Esophagus (tissue), 2 donors: ENCODE data around the gene MAP7D1. TPM values are rescaled to one million over a fixed set of nuclear protein-coding genes. Genes with fewer than 3 reads are reported as not detected.
"Not testable (repeated sequence)": the region's sequence is repeated elsewhere in the genome, so short reads cannot be mapped to it uniquely, and the experiment has no call there.

Source experiments
- H3K27ac ChIP-seq, 2 donors: one replicate each; pipeline ENCODE4 v1.5.1; 2013; ENCODE audit warnings: low read depth in 2 of 2, mild to moderate bottlenecking in 2 of 2, inconsistent platforms in 1 of 2, low read length in 1 of 2, moderate library complexity in 1 of 2
- H3K27me3 ChIP-seq, 2 donors: one replicate each; pipeline ENCODE4 v1.6.1; 2013; ENCODE audit warnings: low read length in 2 of 2, control low read depth in 1 of 2, mild to moderate bottlenecking in 1 of 2; ENCODE audit not compliant: insufficient read depth in 2 of 2, control insufficient read depth in 1 of 2
- H3K36me3 ChIP-seq, 2 donors: one replicate each; pipeline ENCODE4 v1.6.1; 2013; ENCODE audit warnings: low read length in 1 of 2; ENCODE audit not compliant: control insufficient read depth in 2 of 2, insufficient read depth in 2 of 2
- H3K4me1 ChIP-seq, 2 donors: one replicate each; pipeline ENCODE4 v1.6.1; 2013; ENCODE audit warnings: low read length in 1 of 2; ENCODE audit not compliant: control insufficient read depth in 2 of 2, insufficient read depth in 2 of 2
- H3K4me3 ChIP-seq, 2 donors: one replicate each; pipeline ENCODE4 v1.5.1; 2013; ENCODE audit warnings: low read length in 2 of 2, mild to moderate bottlenecking in 2 of 2, low read depth in 1 of 2, moderate library complexity in 1 of 2
- H3K9me3 ChIP-seq, 2 donors: one replicate each; pipeline ENCODE4 v1.6.1; 2013; ENCODE audit warnings: mild to moderate bottlenecking in 2 of 2, low read depth in 1 of 2, low read length in 1 of 2, moderate library complexity in 1 of 2; ENCODE audit not compliant: control insufficient read depth in 2 of 2, insufficient read depth in 1 of 2
- WGBS, 2 donors: extraction: QIAGEN DNeasy Blood & Tissue Kit; methylation state at CpG; one replicate each; pipeline ENCODE4 v1.1.7; 2013; 5-methylcytosine and 5-hydroxymethylcytosine counted together
- polyA plus RNA-seq, 2 donors: library from polyadenylated mRNA; stranded (reverse); fragments of 200-250 nt; gene quantifications; one replicate each; pipeline ENCODE4 v1.2.3, GENCODE V29; 2013
- donor health status: healthy with polysubstance abuse.
- donor health status: Bipolar disorder and iron deficiency.

Gene MAP7D1
- polyA plus RNA-seq, 2 donors = 33.1 to 55.3 TPM

DNA sequence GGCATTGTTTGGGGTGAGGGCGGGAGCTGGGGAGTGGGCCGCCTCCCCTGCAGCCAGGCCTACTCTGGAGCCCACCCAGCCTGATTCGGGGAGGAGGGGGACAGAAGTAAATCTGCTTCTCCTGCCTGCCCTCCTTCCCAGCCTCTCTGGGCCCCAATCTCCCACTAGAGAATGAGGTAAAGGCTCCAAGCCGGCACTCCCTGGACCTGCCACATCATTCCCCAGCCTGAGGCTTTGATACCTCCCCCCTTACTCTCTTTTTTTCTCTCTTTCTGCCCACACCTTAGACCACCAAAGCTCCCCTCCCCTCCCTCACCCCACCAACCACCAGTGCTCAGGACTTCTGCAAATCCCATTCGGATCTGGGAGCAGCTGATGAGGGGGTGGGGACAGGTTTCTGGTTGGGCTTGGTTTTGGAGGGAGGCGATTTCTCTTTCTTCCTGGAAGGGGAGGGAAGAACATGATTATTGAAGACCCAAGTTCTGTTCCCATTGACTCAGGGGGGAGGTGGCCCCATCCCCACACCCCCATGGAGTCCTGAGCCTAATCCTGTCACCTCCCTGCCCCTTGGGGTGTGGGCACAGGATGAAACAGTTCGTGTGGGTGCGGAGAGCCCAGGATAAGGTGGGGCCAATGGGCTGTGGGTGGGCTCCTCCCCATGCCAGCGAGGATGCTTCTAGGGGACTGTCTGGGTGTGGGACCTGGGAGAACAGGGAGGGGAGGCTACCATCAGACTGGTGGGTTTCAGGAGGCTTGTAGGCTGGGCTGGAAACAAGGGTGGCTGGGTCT, 1.3 kb downstream of the MAP7D1 start:
- peak overlapping the region; percentile 96 to 99 for H3K27ac ChIP-seq
- no peaks in the 10 kb centered on the region for H3K9me3 ChIP-seq
- H3K4me1 ChIP-seq = peaks cover 17 to 35% of the 10 kb centered on the region in 2 donors
- WGBS, 2 donors = 2 to 12% methylated on average over 9 of the region's 9 CpGs
- H3K4me3 ChIP-seq = peak overlapping the region; percentile 95 to 98
- H3K27me3 ChIP-seq = no peaks in the 10 kb centered on the region
- peaks cover 0 to 2% of the 10 kb centered on the region in 2 donors for H3K36me3 ChIP-seq

DNA sequence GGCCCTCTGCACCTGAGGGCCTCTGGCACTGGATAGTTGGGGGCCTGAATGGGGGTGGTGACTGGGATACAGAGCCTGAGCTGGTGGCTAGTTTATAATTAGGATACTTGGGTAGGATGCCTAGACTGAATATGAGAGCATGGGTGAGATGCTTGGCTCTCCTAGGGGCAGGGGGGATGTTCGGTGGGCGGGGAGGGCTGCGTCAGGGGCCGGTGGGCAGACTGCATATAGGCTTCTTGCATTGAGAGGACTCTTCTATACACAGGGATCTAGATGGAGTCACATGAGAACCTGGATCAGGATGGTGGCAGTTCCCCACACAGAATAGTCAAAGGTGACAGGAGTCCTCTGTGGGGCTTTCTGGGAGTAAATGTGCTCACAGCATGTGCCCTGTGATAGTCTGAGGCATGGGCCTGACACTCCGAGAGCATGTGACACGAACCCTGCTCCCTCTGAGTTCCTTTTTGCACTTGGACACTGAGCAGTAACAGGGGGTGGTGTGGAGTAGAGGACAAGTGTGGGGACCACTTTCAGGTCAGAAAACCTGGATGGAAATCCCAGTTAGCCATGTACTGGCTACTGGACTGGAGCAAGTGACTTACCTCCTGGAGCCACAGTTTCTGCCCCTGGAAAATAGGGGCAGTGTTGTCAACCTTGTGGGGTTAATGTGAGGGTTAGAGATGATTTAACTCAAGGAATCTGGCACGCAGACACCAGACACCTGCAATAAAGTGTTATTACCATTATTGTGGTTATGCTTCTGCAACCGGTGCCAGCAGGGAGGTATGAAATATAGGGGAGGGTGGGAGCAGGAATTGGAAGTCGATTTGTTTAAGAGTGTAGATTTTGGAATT, 2.2 kb downstream of the MAP7D1 start:
- no peaks in the 10 kb centered on the region for H3K9me3 ChIP-seq
- H3K27me3 ChIP-seq = no peaks in the 10 kb centered on the region
- H3K36me3 ChIP-seq = peaks cover 0 to 2% of the 10 kb centered on the region in 2 donors
- WGBS, 2 donors = 37% methylated on average over 9 of the region's 9 CpGs
- H3K27ac ChIP-seq = peak overlapping the region; percentile 96 to 99
- H3K4me1 ChIP-seq = peaks cover 20 to 35% of the 10 kb centered on the region in 2 donors
- H3K4me3 ChIP-seq = peak overlapping the region; percentile 95 to 98

DNA sequence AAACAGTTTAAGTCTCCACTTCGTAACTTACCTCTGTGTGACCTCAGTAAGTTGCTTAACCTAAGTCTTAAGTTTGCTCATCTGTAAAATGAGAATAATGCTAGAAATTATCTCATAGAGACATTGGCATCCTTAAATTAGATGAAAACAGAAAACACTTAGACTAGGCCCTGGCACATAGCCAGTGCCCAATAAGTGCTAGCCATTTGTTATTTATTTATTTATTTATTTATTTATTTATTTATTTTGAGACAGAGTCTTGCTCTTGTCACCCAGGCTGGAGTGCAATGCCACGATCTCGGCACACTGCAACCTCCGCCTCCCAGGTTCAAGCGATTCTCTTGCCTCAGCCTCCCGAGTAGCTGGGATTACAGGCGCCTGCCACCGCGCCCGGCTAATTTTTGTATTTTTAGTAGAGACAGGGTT, 2.9 kb downstream of the MAP7D1 start:
- WGBS, 2 donors = 87 to 92% methylated on average over 10 of the region's 10 CpGs
- Histone ChIP-seq H3K4me1 (peaks cover 20 to 35% of the 10 kb centered on the region in 2 donors), H3K4me3 (peak overlapping the region in 1 of 2 donors; percentile 98)
- not testable (repeated sequence) for H3K27ac ChIP-seq, H3K27me3 ChIP-seq, H3K36me3 ChIP-seq, H3K9me3 ChIP-seq

DNA sequence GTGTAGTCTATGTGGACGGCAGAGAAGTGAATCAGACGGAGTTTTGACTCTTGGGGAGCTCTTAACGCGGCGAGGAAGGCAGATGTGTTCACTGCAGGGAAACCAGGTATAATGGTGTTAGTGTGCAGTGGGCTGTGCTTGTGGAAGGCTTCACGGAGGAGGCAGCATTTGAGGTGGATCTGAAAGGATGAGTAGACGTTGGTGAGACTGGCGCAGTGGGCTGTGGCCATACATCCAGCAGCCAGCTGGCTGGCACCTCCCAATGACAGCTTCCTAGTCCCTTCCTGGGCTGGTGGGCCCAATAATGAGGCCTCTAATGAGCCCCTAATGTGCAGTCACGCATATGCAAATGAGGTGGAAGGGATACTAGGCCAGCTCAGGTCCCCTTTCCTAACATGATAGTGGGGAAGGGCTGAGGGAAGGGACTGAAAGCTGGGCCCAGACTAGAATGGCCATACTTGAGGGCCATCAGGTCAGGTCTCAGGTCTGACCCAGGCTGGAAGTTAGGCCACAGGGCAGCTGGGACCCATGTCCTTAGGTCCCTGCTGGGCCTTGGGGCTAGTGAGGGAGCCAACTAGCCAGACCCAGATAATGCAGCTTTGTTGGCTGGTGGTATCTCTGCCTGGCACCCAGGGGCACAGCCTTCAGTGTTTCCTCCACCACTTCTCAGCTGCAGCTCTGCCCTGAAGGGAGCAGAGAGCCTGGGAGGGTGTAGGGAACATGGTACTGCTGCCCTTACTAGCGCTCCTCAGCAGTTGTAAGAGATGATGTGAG, 3.8 kb downstream of the MAP7D1 start:
- H3K4me3 ChIP-seq = no peak overlapping the region
- H3K9me3 ChIP-seq = no peaks in the 10 kb centered on the region
- peaks cover 0 to 2% of the 10 kb centered on the region in 2 donors for H3K36me3 ChIP-seq
- H3K27ac ChIP-seq = peak overlapping the region; percentile 88 to 94
- WGBS, 2 donors = 81 to 82% methylated on average over 10 of the region's 10 CpGs
- peaks cover 20 to 35% of the 10 kb centered on the region in 2 donors for H3K4me1 ChIP-seq
- no peaks in the 10 kb centered on the region for H3K27me3 ChIP-seq

DNA sequence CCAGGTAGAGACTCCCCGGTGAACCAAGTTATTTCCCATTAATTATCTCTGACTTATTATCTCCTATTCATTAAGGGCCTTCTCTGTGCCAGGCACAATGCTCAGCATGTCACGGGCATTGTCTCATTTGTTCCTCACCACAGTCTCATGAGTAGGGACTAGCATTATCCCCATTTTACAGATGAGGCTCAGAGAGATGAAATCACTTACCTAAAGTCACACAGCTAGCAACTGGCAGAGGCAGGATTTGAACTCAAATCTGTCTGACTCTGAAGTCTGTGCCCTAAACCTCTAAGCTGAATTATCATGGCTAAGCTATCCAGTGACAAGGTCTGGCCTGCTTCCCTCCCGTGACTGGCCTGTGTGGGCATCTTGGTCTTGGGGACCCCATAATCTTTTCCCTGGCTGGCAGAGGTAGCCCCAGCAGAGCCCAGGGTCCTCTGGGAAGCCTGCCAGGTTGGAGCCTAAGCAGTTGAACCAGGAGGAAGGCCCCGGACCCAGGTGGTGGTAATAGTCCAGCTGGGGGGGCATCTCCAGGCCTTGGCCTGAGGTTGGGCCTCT, 4.5 kb downstream of the MAP7D1 start:
- Histone ChIP-seq H3K27ac (peak overlapping the region; percentile 88 to 94), H3K27me3 (no peaks in the 10 kb centered on the region), H3K4me3 (peak overlapping the region; percentile 8 to 35), H3K9me3 (no peaks in the 10 kb centered on the region), H3K36me3 (peaks cover 0 to 2% of the 10 kb centered on the region in 2 donors), H3K4me1 (peaks cover 20 to 31% of the 10 kb centered on the region in 2 donors)
- WGBS, 2 donors = 49 to 61% methylated on average over 4 of the region's 4 CpGs

DNA sequence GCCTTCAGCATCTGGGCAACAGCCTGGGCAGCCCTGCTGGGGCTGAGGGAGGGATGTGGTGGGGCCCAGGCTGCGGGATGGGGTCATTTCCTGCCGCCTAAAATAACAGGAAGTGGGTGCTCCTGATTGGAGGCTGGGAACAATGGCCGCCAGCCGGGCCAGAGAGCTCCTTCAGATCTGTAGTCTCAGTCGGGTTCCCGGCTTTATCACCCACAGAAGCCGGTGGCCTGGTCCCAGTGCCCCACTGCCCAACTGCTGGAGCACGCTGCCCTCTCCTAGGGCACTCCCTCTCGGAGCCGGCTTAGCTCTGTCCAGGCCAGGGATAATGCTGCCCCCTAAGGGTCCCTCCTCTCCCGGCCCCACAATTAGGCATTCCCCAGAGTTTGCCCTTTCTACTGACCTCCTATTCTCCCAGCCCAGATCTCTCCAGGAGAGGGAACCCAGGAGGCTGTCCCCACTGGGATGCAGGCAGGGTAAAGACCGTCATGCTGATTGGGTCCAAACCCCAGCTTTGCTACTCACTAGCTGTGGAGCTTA, 5.1 kb downstream of the MAP7D1 start:
- H3K27ac ChIP-seq = peak overlapping the region; percentile 88 to 94
- no peaks in the 10 kb centered on the region for H3K27me3 ChIP-seq
- peaks cover 20 to 31% of the 10 kb centered on the region in 2 donors for H3K4me1 ChIP-seq
- 14 to 24% methylated on average over 12 of the region's 12 CpGs for WGBS, 2 donors
- H3K36me3 ChIP-seq = peaks cover 0 to 2% of the 10 kb centered on the region in 2 donors
- H3K4me3 ChIP-seq = peak overlapping the region; percentile 8 to 35
- no peaks in the 10 kb centered on the region for H3K9me3 ChIP-seq

DNA sequence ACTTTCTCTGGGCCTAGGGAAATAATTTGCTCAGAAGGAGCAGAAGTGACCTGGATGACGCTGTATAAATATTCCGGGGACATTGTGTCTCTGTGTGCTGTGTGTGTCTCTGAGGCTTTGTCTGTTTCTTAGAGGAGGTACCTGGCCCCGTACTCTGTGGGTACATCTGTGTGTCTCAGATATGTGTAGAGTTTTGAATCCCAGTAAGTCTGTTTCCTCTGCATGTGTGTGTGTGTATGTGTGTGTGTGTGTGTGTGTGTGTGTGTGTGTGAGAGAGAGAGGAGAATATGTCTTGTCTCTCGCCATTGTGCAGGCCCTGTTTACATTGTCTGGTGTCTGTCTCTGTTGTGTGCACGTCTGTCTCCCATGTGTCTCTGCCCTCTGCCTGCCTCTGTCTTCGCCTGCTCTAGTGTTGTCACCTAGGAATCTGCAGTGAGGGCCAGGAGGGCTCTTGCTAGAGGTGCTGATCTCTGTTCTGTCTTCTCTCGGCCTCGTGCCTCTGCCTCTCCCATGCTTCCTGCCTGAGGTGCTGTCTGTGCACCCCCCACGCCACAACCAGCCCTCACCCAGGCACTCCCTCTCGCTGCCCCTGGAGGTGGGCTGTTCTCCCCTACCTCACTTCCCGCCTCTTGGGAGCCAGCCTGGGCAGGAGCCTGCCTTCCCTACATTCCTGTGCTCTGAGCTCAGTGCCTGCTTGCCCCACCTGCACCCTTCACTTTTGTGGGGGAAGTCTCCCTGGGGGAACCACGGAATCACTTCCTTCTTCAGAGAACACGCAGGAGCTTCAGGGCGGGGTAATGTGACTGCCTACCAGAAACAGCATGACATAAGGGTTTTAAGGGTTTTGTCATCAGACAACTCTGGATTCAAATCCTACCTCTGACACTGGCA, 5.9 kb downstream of the MAP7D1 start:
- peak overlapping the region in 1 of 2 donors; percentile 35 for H3K4me3 ChIP-seq
- H3K36me3 ChIP-seq = peaks cover 0 to 2% of the 10 kb centered on the region in 2 donors
- 16 to 31% methylated on average over 14 of the region's 14 CpGs for WGBS, 2 donors
- no peaks in the 10 kb centered on the region for H3K9me3 ChIP-seq
- peaks cover 20 to 33% of the 10 kb centered on the region in 2 donors for H3K4me1 ChIP-seq
- no peaks in the 10 kb centered on the region for H3K27me3 ChIP-seq
- H3K27ac ChIP-seq = peak overlapping the region; percentile 88 to 94

DNA sequence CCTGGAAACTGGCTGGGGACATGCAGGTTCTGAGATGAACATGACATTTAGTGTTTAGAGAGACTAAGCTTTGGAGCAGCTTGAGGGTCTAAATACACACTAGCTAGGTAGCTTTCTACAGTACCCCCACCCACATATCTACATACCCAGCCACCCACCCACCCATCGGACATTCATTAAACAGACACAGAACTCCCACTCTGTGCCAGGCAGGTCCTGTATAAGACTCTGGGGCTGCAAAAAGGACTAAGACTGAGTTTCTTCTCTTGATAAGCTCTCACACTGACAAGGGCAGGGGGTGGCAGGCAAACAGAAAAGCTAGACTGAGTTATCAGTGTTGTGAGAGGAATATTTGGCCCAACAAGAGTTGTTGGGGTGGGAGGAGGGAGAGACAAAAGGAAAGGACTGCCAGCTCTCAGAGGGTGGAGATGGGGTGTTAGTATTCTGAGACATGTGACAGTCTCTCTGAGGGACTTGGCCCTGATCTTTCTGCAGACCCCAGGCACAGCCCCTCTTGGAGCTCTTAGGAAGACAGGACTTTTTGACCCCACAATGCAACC, 6.8 kb downstream of the MAP7D1 start:
- 66 to 87% methylated on average over 1 of the region's 1 CpG for WGBS, 2 donors
- no peaks in the 10 kb centered on the region for H3K9me3 ChIP-seq
- peaks cover 0 to 6% of the 10 kb centered on the region in 2 donors for H3K36me3 ChIP-seq
- peak overlapping the region; percentile 76 to 88 for H3K27ac ChIP-seq
- peaks cover 23 to 32% of the 10 kb centered on the region in 2 donors for H3K4me1 ChIP-seq
- no peak overlapping the region for H3K4me3 ChIP-seq
- no peaks in the 10 kb centered on the region for H3K27me3 ChIP-seq
